ENCODE results near the gene CRAT. TPM values are rescaled to one million over a fixed set of nuclear protein-coding genes. Genes with fewer than 3 reads are reported as not detected.
A peak's percentile ranks its signal among the peaks of the same experiment; 100 is the strongest.

The CRAT gene
- total and polyA plus RNA-seq, 2 of the 4 experiments (the other 2 are of a cell fraction) = 18.8 to 41.6 TPM

GRCh38 chr9:129058965-129059795, 51.4 kb downstream of the CRAT start:
- ChIA-PET POLR2A (ENCODE audit: unreplicated experiment) (no interaction called here), CTCF (interaction anchor here (0.6 kb wide), 1 partner anchor 28 kb away, joined by 3 read pairs; no protein-coding TSS in a partner anchor)
- peak; percentile 42 for DNase-seq
- intact Hi-C loops (cut with micrococcal nuclease) (no loop called here), in situ Hi-C loops (cut with MboI; ENCODE audit: low sequenced_read_pairs) (no loop called here), dilution Hi-C loops (cut with HindIII; ENCODE audit: low sequenced_read_pairs, unreplicated experiment) (no loop called here)
- ATAC-seq (ENCODE audit: low read depth) = peak; percentile 46
- Histone ChIP-seq H3K9me1 (ENCODE audit: insufficient read depth, low read length) (peaks cover 1% of the 10 kb centered on the region; the same call in 1 of the 2 replicates), H2BK120ac (ENCODE audit: low read depth, low read length) (no peak overlapping the region), H3K27ac (ENCODE audit: insufficient read depth, low read length) (no peak overlapping the region), H3K56ac (ENCODE audit: extremely low read depth, insufficient read depth, low read length) (no peak overlapping the region), H2AFZ (replicated peaks; ENCODE audit: low read length, poor library complexity) (peak overlapping the region; percentile 56), H2AK5ac (ENCODE audit: low read depth, low read length) (0 out of 2 replicates have a peak overlapping the region, but pooled peaks have one; percentile 29), H3K27me3 (ENCODE audit: control insufficient read depth, insufficient read depth, low read length) (no peaks in the 10 kb centered on the region), H3K9me3 (ENCODE audit: control insufficient read depth, insufficient read depth, low read length) (no peaks in the 10 kb centered on the region), H4K91ac (ENCODE audit: insufficient read depth, low read depth, low read length) (no peak overlapping the region), H3K4me1 (ENCODE audit: control insufficient read depth, insufficient read depth, low read length) (no peaks in the 10 kb centered on the region), H2BK15ac (ENCODE audit: low read depth, low read length) (no peak overlapping the region), H3K18ac (ENCODE audit: low read depth, low read length) (no peak overlapping the region), H3K9ac (ENCODE audit: low read depth, low read length) (no peak overlapping the region), H2BK20ac (ENCODE audit: low read depth, low read length) (no peak overlapping the region), H2AK9ac (replicated peaks; ENCODE audit: low read depth, low read length, poor library complexity) (peak overlapping the region; percentile 78), H4K5ac (ENCODE audit: low read depth, low read length) (no peak overlapping the region), H2BK5ac (ENCODE audit: low read depth, low read length, poor library complexity, severe bottlenecking) (no peak overlapping the region), H4K20me1 (ENCODE audit: insufficient read depth, low read length) (no peaks in the 10 kb centered on the region), H3K4me2 (ENCODE audit: low read depth, low read length) (no peak overlapping the region), H3K14ac (replicated peaks; ENCODE audit: low read depth, low read length) (no peak overlapping the region), H3K4me3 (ENCODE audit: insufficient read depth, low read depth, low read length) (no peak overlapping the region), H3K36me3 (ENCODE audit: control insufficient read depth, insufficient read depth, low read length) (peaks cover 40% of the 10 kb centered on the region), H3K23ac (ENCODE audit: low read depth, low read length) (no peak overlapping the region; the same call in 1 of the 2 replicates), H3K79me1 (ENCODE audit: low read depth in 1 of 2, low read length in 2 of 2) (peaks cover 0 to 11% of the 10 kb centered on the region in 2 experiments; a peak in 1 of 4 replicates), H3K4ac (ENCODE audit: low read depth, low read length) (no peak overlapping the region), H4K8ac (ENCODE audit: low read depth in 2 of 2, low read length in 2 of 2) (no peak overlapping the region)
- 96% methylated on average over 8 of the region's 21 CpGs; no CpG with 5 or more reads in 1 of the 2 experiments for WGBS, 2 experiments (ENCODE audit: extremely low coverage in 2 of 2, insufficient read length in 1 of 2)
- no TSS peak for BruUV-seq (replicated peaks)
- no peak for TF ChIP-seq CEBPB (IDR thresholded peaks at IDR 0.05; ENCODE audit: low read depth, low read length)
- TF ChIP-seq RFX5 (IDR thresholded peaks at IDR 0.05; ENCODE audit: low read depth, low read length) = no peak
- TF ChIP-seq SMC3 (IDR thresholded peaks at IDR 0.05; ENCODE audit: low read depth, low read length) = no peak
- no peak for TF ChIP-seq FOS (IDR thresholded peaks at IDR 0.05; ENCODE audit: low read depth, low read length)
- no peak for TF ChIP-seq CTCF (conservative IDR thresholded peaks at IDR 0.05; ENCODE audit: low read depth, low read length)
- no peak for TF ChIP-seq MXI1 (IDR thresholded peaks at IDR 0.05; ENCODE audit: borderline replicate concordance, low read depth, low read length)
- no peak for TF ChIP-seq BHLHE40 (IDR thresholded peaks at IDR 0.05; ENCODE audit: low read depth, low read length)
- TF ChIP-seq MAZ (IDR thresholded peaks at IDR 0.05; ENCODE audit: borderline replicate concordance, low read depth, low read length) = no peak
- TF ChIP-seq POLR2A (IDR thresholded peaks at IDR 0.05; ENCODE audit: low read depth, low read length) = no peak
- no peak for TF ChIP-seq USF2 (IDR thresholded peaks at IDR 0.05; ENCODE audit: low read depth, low read length)
- TF ChIP-seq MAFK (IDR thresholded peaks at IDR 0.05; ENCODE audit: low read depth, low read length) = no peak
- TF ChIP-seq RCOR1 (IDR thresholded peaks at IDR 0.05; ENCODE audit: insufficient replicate concordance, low read length) = no peak
- TF ChIP-seq NFE2L2 (IDR thresholded peaks at IDR 0.05; ENCODE audit: low read depth, low read length) = no peak
- no peak for TF ChIP-seq RAD21 (IDR thresholded peaks at IDR 0.05; ENCODE audit: low read length)
- no peak for TF ChIP-seq CHD1 (IDR thresholded peaks at IDR 0.05; ENCODE audit: low read depth, low read length)

Data from IMR-90 (cell line).